Measurements from ENCODE around the gene PRKN.

GRCh38 chr6:162685586-162685985 lies 42.0 kb downstream of the PRKN start:
- no peak for TF ChIP-seq CTCF (IDR thresholded peaks at IDR 0.05 in 8 of 11, conservative IDR thresholded peaks at IDR 0.05 in 3 of 11)
- no peak for TF ChIP-seq POLR2A (IDR thresholded peaks at IDR 0.05)
- no peak for TF ChIP-seq POLR2AphosphoS5 (IDR thresholded peaks at IDR 0.05)
